AG04450 (cell line): ENCODE results near the gene STXBP5L. TPM values are rescaled to one million over a fixed set of nuclear protein-coding genes. Genes with fewer than 3 reads are reported as not detected.

Experiments
- CTCF ChIA-PET: fragments of 300-600, 350-600 bp; formaldehyde crosslinking; extraction: SDS; loops from one replicate; lab custom pipeline; 2022; ENCODE audit warnings: antibody characterized with exemption, inconsistent platforms; lab: Charles Lee
- POLR2A ChIA-PET: fragments of 350-600 bp; formaldehyde crosslinking; extraction: SDS; loops from one replicate; lab custom pipeline; 2021; ENCODE audit warnings: antibody characterized with exemption, inconsistent platforms; lab: Yijun Ruan, JAX
- DNase-seq: peaks from one replicate; pipeline ENCODE4 v3.0.0-alpha.2; 2011; ENCODE audit warnings: low read depth, low spot score
- H3K27ac ChIP-seq: one replicate; pipeline ENCODE4 v1.5.1; 2012; ENCODE audit warnings: low read depth, low read length, control low read depth
- H3K27me3 ChIP-seq: one replicate; pipeline ENCODE4 v1.6.0; 2012; ENCODE audit warnings: low read length; ENCODE audit not compliant: control insufficient read depth, insufficient read depth
- H3K4me3 ChIP-seq: 2 replicates; pipeline ENCODE4 v1.5.1; 2011; ENCODE audit warnings: mild to moderate bottlenecking, low read depth, low read length, control low read depth
- H3K9me3 ChIP-seq: 2 replicates; pipeline ENCODE4 v1.5.1; 2012; ENCODE audit warnings: low read length; ENCODE audit not compliant: control insufficient read depth, insufficient read depth
- polyA plus RNA-seq: library from polyadenylated mRNA; depleted of rRNA; stranded (reverse); fragments of >200 nt; gene quantifications from 2 replicates; pipeline ENCODE4 v1.2.3, GENCODE V29; 2011
- TF ChIP-seq, protein P1 (sequence below): IDR thresholded peaks from 2 replicates; pipeline ENCODE4 v1.5.1; 2011; ENCODE audit warnings: low read depth, low read length, control low read depth, inconsistent platforms

The STXBP5L gene
- polyA plus RNA-seq, 1 experiment, result not detected

DNA sequence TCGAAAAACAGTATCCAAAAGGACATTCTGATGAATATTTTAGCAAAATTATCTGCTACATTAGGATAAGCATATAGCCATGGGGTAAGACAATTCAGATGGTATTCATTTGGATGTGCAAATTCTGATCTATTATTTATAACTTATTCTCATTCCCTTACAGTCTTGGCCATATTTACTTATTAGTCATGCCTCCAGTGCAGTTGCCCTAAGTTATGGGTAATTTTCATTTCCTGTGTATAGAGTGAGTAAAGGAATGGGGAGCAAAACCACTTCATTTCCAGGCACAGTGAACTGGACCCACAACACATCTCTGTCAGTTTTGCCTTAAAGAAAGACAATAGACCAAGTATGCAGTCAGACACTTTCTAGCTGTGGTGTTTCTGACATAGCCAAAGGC lies 503.5 kb downstream of the STXBP5L start:
- Histone ChIP-seq H3K4me3 (no peak overlapping the region), H3K9me3 (no peaks in the 10 kb centered on the region), H3K27me3 (no peaks in the 10 kb centered on the region), H3K27ac (no peak overlapping the region)
- ChIA-PET CTCF (no interaction called here), POLR2A (no interaction called here)
- TF ChIP-seq, protein P1, sequence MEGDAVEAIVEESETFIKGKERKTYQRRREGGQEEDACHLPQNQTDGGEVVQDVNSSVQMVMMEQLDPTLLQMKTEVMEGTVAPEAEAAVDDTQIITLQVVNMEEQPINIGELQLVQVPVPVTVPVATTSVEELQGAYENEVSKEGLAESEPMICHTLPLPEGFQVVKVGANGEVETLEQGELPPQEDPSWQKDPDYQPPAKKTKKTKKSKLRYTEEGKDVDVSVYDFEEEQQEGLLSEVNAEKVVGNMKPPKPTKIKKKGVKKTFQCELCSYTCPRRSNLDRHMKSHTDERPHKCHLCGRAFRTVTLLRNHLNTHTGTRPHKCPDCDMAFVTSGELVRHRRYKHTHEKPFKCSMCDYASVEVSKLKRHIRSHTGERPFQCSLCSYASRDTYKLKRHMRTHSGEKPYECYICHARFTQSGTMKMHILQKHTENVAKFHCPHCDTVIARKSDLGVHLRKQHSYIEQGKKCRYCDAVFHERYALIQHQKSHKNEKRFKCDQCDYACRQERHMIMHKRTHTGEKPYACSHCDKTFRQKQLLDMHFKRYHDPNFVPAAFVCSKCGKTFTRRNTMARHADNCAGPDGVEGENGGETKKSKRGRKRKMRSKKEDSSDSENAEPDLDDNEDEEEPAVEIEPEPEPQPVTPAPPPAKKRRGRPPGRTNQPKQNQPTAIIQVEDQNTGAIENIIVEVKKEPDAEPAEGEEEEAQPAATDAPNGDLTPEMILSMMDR, result no peak
- no peak for DNase-seq

DNA sequence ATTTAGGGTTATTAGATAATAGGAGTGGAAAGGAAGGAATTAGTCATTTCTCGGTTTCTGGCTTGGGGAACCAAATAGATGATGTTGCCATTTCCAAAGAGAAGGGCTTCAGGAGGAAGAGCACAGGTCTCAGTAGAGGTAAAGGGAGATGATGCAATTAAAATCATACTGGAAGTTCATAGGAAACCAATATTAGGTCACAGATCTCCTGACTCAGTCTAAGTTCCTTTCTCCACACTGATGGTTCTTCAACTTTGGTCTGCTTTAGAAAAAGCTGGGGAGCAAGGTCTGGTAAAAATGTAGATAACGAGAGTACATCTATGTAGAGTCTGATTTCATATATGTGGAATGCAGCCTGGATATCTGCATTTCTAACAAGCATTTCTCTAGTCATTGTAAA lies 506.9 kb downstream of the STXBP5L start:
- CTCF ChIA-PET, result interaction anchor here (0.6 kb wide), 1 partner anchor 78 kb away, joined by 3 read pairs; no protein-coding TSS in a partner anchor
- no peak overlapping the region for H3K27ac ChIP-seq
- no peak for DNase-seq
- no peak overlapping the region for H3K4me3 ChIP-seq
- H3K27me3 ChIP-seq, result no peaks in the 10 kb centered on the region
- no peaks in the 10 kb centered on the region for H3K9me3 ChIP-seq
- TF ChIP-seq, protein P1, result no peak
- POLR2A ChIA-PET, result no interaction called here

DNA sequence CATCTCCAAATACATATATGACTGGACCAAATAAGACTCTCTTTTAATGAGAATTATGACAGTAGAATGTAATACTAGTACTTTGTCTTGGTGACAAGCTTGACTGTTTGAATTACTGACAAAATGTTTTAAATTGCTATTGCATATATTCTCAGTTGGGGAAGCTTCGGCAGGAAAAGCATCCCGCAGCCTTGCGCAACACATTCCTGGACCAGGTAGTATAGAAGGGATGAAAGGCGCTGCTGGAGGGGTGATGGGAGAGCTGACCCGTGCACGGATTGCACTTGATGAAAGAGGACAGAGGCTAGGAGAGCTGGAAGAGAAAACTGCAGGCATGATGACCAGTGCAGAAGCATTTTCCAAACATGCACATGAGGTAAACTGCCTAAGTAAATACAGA lies 510.2 kb downstream of the STXBP5L start:
- ChIA-PET CTCF (no interaction called here), POLR2A (no interaction called here)
- no peaks in the 10 kb centered on the region for H3K27me3 ChIP-seq
- no peaks in the 10 kb centered on the region for H3K9me3 ChIP-seq
- DNase-seq, result no peak
- TF ChIP-seq, protein P1, result no peak
- H3K4me3 ChIP-seq, result no peak overlapping the region
- H3K27ac ChIP-seq, result no peak overlapping the region

DNA sequence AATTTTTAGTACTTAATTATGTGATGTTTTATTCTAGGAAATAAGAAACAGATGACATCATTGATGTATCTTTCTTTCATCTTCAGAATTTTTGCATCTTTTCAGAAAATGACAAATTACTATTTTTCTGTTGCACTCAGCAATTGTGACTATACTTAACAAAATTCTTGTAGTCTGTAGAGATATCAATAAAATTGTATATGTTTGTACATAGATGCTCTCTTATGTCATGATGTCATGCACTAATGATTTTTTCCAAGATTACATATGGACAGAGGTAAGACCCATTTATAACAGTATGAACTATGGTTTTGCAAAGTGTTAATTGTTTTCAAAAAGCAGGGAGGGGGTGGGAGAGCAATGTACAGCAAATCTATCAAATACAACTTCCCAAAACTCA lies 516.5 kb downstream of the STXBP5L start:
- TF ChIP-seq, protein P1, result no peak
- POLR2A ChIA-PET, result no interaction called here
- CTCF ChIA-PET, result no interaction called here

DNA sequence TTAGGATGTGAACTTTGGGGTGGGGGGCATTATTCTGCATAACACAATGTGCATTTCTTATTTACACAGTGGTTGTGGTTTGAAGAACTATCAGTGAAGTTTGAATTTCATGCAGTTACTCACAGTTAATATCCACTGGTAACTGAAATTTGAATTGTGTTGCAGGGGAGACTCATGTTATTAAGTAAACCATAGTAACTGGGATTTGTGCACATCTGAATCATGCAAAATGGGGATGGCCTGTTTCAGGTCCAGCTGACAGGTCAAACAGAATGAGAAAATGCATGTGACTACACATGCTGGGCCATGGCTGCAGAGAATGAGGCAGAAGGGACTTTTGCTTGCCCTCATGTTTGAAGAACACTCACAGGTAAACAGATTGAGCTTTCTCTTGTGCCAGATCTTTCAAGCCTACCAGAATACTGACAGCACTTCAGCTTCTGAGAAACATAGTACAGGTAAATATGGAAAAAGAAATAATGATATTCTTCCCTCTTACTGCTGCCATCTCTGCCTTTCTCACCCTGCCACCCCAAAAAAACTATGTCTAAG lies 522.7 kb downstream of the STXBP5L start:
- POLR2A ChIA-PET, result no interaction called here
- CTCF ChIA-PET, result no interaction called here
- no peak for DNase-seq

More for the DNA sequence above, 516.5 kb downstream of the STXBP5L start:
- Histone ChIP-seq H3K4me3 (no peak overlapping the region), H3K27me3 (no peaks in the 10 kb centered on the region), H3K9me3 (no peaks in the 10 kb centered on the region), H3K27ac (no peak overlapping the region)
- no peak for DNase-seq

More for the DNA sequence above, 522.7 kb downstream of the STXBP5L start:
- TF ChIP-seq, protein P1, result no peak
- no peak overlapping the region for H3K27ac ChIP-seq
- H3K9me3 ChIP-seq, result no peaks in the 10 kb centered on the region
- H3K27me3 ChIP-seq, result no peaks in the 10 kb centered on the region
- no peak overlapping the region for H3K4me3 ChIP-seq
